Measurements from ENCODE around the gene RNASE12. TPM values are rescaled to one million over a fixed set of nuclear protein-coding genes. Genes with fewer than 3 reads are reported as not detected.

Gene RNASE12
- total RNA-seq, 2 donors from 2014 or later = not detected

DNA sequence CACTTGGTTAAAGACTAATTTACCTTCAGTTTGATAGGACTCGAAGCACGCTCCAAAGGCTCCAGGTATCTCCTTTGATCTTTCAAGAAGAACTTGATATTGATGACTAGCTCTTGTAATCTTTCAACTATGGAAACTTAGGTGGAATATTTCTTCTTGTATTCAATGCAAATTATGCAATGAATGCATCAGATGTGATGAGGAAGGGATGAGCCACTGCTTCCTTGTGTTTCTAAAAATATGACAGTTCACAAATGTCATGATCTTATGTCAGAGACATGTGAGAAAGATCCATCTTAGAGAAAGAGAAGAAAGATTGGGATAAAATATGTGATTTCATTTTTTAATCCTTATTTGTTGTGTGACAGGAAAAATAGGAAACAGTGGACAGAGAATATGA, 40.2 kb downstream of the RNASE12 start:
- DNase-seq = no peak
- no peak overlapping the region for H3K27ac ChIP-seq
- H3K9ac ChIP-seq (ENCODE audit: low read depth in 2 of 2, low read length in 2 of 2) = no peak overlapping the region
- no peaks in the 10 kb centered on the region for H3K9me3 ChIP-seq
- no peaks in the 10 kb centered on the region for H3K36me3 ChIP-seq
- no peaks in the 10 kb centered on the region for H3K27me3 ChIP-seq
- TF ChIP-seq, protein P1, sequence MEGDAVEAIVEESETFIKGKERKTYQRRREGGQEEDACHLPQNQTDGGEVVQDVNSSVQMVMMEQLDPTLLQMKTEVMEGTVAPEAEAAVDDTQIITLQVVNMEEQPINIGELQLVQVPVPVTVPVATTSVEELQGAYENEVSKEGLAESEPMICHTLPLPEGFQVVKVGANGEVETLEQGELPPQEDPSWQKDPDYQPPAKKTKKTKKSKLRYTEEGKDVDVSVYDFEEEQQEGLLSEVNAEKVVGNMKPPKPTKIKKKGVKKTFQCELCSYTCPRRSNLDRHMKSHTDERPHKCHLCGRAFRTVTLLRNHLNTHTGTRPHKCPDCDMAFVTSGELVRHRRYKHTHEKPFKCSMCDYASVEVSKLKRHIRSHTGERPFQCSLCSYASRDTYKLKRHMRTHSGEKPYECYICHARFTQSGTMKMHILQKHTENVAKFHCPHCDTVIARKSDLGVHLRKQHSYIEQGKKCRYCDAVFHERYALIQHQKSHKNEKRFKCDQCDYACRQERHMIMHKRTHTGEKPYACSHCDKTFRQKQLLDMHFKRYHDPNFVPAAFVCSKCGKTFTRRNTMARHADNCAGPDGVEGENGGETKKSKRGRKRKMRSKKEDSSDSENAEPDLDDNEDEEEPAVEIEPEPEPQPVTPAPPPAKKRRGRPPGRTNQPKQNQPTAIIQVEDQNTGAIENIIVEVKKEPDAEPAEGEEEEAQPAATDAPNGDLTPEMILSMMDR (IDR thresholded peaks at IDR 0.05) = no peak
- intact Hi-C loops (cut with DNase I) = no loop called here
- no peak overlapping the region for H3K4me3 ChIP-seq
- no peaks in the 10 kb centered on the region for H3K4me1 ChIP-seq

- Histone ChIP-seq H3K27ac (no peak overlapping the region), H3K36me3 (no peaks in the 10 kb centered on the region), H3K9me3 (no peaks in the 10 kb centered on the region), H3K4me1 (no peaks in the 10 kb centered on the region), H3K9ac (ENCODE audit: low read depth in 2 of 2, low read length in 2 of 2) (no peak overlapping the region), H3K27me3 (no peaks in the 10 kb centered on the region), H3K4me3 (no peak overlapping the region)
- intact Hi-C loops (cut with DNase I) = no loop called here
- TF ChIP-seq, protein P1 (IDR thresholded peaks at IDR 0.05) = no peak
- no peak for DNase-seq
These were observed 42.6 kb downstream of the RNASE12 start for GRCh38 chr14:20548414-20549158.

DNA sequence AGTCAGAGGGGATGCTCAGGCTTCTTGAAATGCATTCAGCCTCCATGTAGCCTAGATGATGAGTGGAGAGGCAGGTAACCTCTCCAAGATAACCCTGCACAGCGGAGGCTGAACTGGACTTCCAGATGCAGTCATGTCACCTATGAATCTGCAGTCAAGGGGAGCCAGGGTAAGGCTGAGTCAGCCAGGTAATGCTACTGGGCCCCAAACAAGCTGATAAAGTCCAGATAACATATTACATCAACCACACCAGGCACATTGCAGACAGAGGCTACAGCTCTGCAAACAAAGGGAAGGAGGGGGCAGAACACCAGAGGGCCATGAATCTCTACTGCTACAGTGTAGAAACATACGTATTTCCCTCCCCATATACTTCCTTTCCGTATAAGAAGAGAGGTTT, 44.3 kb downstream of the RNASE12 start:
- intact Hi-C loops (cut with DNase I) = no loop called here
- no peaks in the 10 kb centered on the region for H3K36me3 ChIP-seq
- TF ChIP-seq, protein P1 (IDR thresholded peaks at IDR 0.05) = no peak
- no peaks in the 10 kb centered on the region for H3K4me1 ChIP-seq
- no peak overlapping the region for H3K9ac ChIP-seq (ENCODE audit: low read depth in 2 of 2, low read length in 2 of 2)
- no peaks in the 10 kb centered on the region for H3K9me3 ChIP-seq
- no peak for DNase-seq
- H3K4me3 ChIP-seq = no peak overlapping the region
- no peak overlapping the region for H3K27ac ChIP-seq
- no peaks in the 10 kb centered on the region for H3K27me3 ChIP-seq

Other genes with a start within 250 kb of the RNASE12 start
- 10 to 100 TPM; 12.5 to 23.7 TPM for gene PARP2, start 247.7 kb downstream of the RNASE12 start, total RNA-seq
- 10 to 100 TPM; 53.7 to 71.3 TPM for gene TEP1, start 177.9 kb downstream of the RNASE12 start, total RNA-seq
- gene KLHL33, start 155.2 kb downstream of the RNASE12 start, total RNA-seq = under 1 TPM; 0.05 TPM
- gene OSGEP, start 136.6 kb downstream of the RNASE12 start, total RNA-seq = 10 to 100 TPM; 26.9 to 42.0 TPM
- gene APEX1, start 136.2 kb downstream of the RNASE12 start, total RNA-seq = 100 to 1,000 TPM; 119 to 169 TPM
- 10 to 100 TPM; 30.3 to 54.6 TPM for gene PIP4P1, start 129.9 kb downstream of the RNASE12 start, total RNA-seq
- 100 to 1,000 TPM; 121 to 123 TPM for gene PNP, start 122.0 kb downstream of the RNASE12 start, total RNA-seq
- gene RNASE10, start 85.8 kb downstream of the RNASE12 start, total RNA-seq = under 1 TPM; 0.35 to 0.57 TPM
- not detected for gene RNASE9, start 30.3 kb downstream of the RNASE12 start, total RNA-seq
- not detected for gene RNASE11, start 3.4 kb downstream of the RNASE12 start, total RNA-seq
- gene OR6S1, start 50.3 kb upstream of the RNASE12 start, total RNA-seq = not detected
- 10 to 100 TPM; 41.5 to 94.7 TPM for gene RNASE4, start 93.2 kb upstream of the RNASE12 start, total RNA-seq
- gene ANG, start 97.4 kb upstream of the RNASE12 start, total RNA-seq = 10 to 100 TPM; 50.0 to 73.6 TPM
- not detected for gene EDDM3A, start 154.5 kb upstream of the RNASE12 start, total RNA-seq
- gene EDDM3B, start 177.0 kb upstream of the RNASE12 start, total RNA-seq = not detected
- gene RNASE6, start 189.9 kb upstream of the RNASE12 start, total RNA-seq = 1 to 10 TPM; 3.4 to 6.8 TPM
- gene RNASE1, start 211.5 kb upstream of the RNASE12 start, total RNA-seq = 100 to 1,000 TPM; 189 to 244 TPM

Measured in colonic mucosa (tissue), 4 donors.